PFSK-1 (cell line): ENCODE results near the gene SRSF4.

Experiments
- FOXP2 ChIP-seq: optimal IDR thresholded peaks from 2 replicates; pipeline ENCODE3; 2011; ENCODE audit warnings: borderline replicate concordance, control low read depth, inconsistent platforms; ENCODE audit not compliant: insufficient read depth; ENCODE audit errors: extremely low read length, extremely low read depth
- POLR2AphosphoS5 ChIP-seq: IDR thresholded peaks from 2 replicates; pipeline ENCODE4 v1.6.1; 2012; ENCODE audit warnings: low read depth, mild to moderate bottlenecking, control low read depth, low read length, moderate library complexity
- SIN3A ChIP-seq: IDR thresholded peaks from 2 replicates; pipeline ENCODE4 v1.6.1; 2012; ENCODE audit warnings: mild to moderate bottlenecking, low read length, moderate library complexity, borderline replicate concordance; ENCODE audit not compliant: insufficient read depth
- TAF1 ChIP-seq: IDR thresholded peaks from 2 replicates; pipeline ENCODE4 v1.6.1; 2012; ENCODE audit warnings: low read length, control low read depth, borderline replicate concordance; ENCODE audit not compliant: insufficient read depth
- TF ChIP-seq, protein P1 (sequence below), 2 experiments: IDR thresholded peaks; 2 replicates each; pipeline versions ENCODE4 v1.6.1 to v1.8.0; 2011 to 2012; ENCODE audit warnings: low read depth in 2 of 2, low read length in 2 of 2, control low read depth in 1 of 2, inconsistent platforms in 1 of 2, mild to moderate bottlenecking in 1 of 2, moderate library complexity in 1 of 2; ENCODE audit not compliant: insufficient read depth in 1 of 2

The SRSF4 gene

DNA sequence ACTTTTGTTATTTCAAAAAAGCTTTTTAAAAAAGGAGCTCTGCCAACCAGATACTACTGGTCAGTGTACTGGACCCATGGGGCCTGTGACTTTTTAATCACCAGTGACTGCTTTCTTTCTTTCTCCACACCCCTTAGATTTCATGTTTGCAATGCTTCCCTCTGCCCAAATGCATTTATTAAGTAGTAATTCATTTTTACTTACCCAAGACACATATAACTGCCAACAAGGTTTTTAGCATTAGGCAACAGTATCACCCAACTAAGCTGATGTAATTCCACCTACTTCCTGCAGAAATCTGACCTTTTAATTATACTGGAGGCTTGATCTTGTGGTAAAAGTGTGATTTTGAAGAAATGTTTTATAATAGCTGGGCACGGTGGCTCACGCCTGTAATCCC is 36.5 kb upstream of the SRSF4 start:
- TF ChIP-seq TAF1, result no peak
- TF ChIP-seq, protein P1, sequence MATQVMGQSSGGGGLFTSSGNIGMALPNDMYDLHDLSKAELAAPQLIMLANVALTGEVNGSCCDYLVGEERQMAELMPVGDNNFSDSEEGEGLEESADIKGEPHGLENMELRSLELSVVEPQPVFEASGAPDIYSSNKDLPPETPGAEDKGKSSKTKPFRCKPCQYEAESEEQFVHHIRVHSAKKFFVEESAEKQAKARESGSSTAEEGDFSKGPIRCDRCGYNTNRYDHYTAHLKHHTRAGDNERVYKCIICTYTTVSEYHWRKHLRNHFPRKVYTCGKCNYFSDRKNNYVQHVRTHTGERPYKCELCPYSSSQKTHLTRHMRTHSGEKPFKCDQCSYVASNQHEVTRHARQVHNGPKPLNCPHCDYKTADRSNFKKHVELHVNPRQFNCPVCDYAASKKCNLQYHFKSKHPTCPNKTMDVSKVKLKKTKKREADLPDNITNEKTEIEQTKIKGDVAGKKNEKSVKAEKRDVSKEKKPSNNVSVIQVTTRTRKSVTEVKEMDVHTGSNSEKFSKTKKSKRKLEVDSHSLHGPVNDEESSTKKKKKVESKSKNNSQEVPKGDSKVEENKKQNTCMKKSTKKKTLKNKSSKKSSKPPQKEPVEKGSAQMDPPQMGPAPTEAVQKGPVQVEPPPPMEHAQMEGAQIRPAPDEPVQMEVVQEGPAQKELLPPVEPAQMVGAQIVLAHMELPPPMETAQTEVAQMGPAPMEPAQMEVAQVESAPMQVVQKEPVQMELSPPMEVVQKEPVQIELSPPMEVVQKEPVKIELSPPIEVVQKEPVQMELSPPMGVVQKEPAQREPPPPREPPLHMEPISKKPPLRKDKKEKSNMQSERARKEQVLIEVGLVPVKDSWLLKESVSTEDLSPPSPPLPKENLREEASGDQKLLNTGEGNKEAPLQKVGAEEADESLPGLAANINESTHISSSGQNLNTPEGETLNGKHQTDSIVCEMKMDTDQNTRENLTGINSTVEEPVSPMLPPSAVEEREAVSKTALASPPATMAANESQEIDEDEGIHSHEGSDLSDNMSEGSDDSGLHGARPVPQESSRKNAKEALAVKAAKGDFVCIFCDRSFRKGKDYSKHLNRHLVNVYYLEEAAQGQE (IDR thresholded peaks at IDR 0.05; ENCODE audit: insufficient read depth in 1 of 2, low read depth in 2 of 2, low read length in 2 of 2), result no peak
- no peak for TF ChIP-seq POLR2AphosphoS5
- no peak for TF ChIP-seq SIN3A

DNA sequence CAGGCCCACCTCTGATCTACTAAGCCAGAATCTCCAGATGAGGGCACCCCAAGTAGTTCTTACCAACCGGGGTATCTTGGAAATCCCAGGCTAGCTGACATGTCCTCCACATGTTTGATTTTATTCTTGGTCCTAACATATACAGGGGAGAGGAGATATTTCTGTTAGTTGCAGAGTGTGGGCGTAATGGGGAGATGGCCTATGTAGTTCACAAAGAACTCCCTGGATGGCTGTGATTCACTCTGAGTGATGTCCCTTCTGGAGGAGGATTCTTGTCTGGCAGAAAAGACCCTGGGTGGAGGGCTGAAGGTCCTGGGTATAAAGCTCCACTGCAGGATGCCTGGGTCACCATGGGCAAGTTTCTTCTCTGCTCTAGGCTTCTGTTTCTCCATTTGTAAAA is 35.9 kb upstream of the SRSF4 start:
- TF ChIP-seq TAF1 (no peak), FOXP2 (no peak), POLR2AphosphoS5 (no peak), SIN3A (no peak)
- TF ChIP-seq, protein P1 (IDR thresholded peaks at IDR 0.05; ENCODE audit: insufficient read depth in 1 of 2, low read depth in 2 of 2, low read length in 2 of 2), result no peak

DNA sequence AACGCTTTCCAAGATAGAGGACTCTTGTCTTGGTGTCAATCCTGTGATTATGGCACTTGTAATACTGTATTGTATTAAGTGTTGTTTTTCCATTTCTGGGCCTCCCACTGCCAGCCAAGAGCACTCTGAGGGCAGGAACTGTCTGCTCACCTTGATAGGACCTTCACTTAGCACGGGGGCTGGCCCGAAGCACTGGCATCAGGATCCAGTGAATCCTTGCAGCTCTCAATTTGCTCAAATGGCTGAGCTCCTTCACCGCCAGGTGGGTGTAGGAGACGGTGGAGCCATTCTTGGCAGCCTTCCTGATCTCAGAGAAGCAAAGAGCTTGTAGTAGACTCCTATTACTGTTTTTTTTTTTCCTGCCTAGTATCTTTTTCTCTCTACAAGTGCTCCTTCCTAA is 31.4 kb upstream of the SRSF4 start:
- TF ChIP-seq TAF1 (no peak), POLR2AphosphoS5 (no peak), SIN3A (no peak), FOXP2 (no peak)
- TF ChIP-seq, protein P1 (IDR thresholded peaks at IDR 0.05; ENCODE audit: insufficient read depth in 1 of 2, low read depth in 2 of 2, low read length in 2 of 2), result no peak

DNA sequence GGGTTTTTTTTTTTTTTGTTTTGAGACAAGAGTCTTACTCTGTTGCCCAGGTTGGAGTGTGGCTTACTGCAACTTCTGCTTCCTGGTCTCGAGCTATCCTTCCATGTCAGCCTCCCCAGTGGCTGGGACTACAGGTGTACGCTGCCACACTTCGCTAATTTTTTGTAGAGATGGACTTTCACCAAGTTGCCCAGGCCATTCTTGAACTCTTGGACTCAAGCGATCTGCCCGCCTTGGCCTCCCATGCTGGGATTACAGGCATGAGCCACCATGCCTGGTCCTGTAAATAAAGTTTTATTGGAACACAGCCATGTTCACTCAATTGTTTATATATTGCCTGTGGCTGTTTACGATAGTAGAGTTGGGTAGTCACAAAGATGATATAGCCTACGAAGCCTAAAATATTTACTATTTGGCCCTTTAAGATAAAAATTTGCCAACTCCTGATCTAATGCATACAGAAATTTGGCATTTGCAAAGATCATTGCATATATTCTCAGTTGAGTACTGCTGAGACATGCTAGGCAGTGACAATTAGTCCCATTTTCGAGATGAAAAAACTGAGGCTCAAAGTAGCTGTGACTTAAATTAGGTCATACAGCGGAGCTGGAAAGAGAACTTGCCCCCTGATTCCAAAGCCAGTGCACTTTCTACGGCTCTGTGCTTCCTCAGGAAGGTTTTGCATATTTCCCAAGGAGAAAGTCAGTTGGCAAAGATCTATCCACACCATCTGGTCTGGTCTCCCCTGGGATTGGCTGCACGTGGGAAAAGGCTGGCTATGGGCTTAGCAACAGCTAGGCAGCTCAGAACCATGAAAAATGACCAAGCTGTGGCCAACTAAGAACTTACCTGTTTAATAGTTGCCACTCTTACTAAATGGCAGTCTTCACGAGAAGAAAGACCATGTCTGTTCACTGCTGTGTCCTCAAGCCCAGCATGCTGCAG is 29.7 kb upstream of the SRSF4 start:
- TF ChIP-seq SIN3A (no peak), FOXP2 (no peak), TAF1 (no peak), POLR2AphosphoS5 (no peak)
- TF ChIP-seq, protein P1 (IDR thresholded peaks at IDR 0.05; ENCODE audit: insufficient read depth in 1 of 2, low read depth in 2 of 2, low read length in 2 of 2), result no peak
